NCI-H187 (cell line): Measurements from ENCODE around the gene ACMSD.
"Not testable (repeated sequence)": the region's sequence is repeated elsewhere in the genome, so short reads cannot be mapped to it uniquely, and the experiment has no call there.

ENCODE experiments used
- DNase-seq, 2 experiments: peaks; one replicate each; lab custom pipeline; 2025; lab: John Stamatoyannopoulos, UW

Gene ACMSD

GRCh38 chr2:134852518-134852917 lies 14.1 kb downstream of the ACMSD start:
- no peak for DNase-seq

GRCh38 chr2:134855709-134856108 lies 17.3 kb downstream of the ACMSD start:
- no peak for DNase-seq

DNA sequence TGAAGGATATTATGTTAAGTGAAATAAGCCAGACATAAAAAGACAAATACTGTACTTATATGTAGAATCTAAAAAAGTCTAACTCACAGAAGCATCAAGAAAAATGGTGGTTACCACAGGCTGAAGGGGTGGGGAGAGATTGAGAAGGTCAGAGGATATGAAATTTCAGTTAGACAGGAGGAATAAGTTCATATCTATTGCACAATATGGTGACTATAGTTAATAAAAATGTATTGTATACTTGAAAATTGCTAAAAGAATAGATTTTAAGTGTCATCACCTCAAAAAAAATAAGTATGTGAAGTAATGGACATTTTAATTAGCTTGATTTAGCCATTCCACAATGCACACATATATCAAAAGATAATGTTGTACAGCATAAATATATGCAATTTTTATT lies 19.8 kb downstream of the ACMSD start:
- DNase-seq, result no peak

DNA sequence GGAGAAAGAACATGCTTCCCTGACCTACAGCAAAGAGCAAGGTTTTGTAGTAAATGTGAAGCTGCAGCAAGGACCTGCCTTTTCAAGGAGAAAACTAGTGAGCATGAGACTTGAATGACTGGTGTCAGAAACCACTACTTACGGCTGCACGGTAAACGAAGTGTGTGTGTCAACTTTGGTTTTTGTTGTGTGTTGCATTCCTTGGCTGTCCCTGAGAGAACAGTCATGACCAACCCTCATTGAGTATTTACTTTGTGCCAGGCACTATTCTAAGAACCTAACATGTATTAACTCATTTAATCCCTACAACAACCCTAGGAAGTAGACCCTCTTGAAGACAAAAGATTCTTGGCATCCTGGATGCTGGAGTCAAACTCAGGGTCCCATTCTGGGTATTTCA lies 22.8 kb downstream of the ACMSD start:
- no peak for DNase-seq

GRCh38 chr2:134862069-134862468 lies 23.7 kb downstream of the ACMSD start:
- no peak for DNase-seq

DNA sequence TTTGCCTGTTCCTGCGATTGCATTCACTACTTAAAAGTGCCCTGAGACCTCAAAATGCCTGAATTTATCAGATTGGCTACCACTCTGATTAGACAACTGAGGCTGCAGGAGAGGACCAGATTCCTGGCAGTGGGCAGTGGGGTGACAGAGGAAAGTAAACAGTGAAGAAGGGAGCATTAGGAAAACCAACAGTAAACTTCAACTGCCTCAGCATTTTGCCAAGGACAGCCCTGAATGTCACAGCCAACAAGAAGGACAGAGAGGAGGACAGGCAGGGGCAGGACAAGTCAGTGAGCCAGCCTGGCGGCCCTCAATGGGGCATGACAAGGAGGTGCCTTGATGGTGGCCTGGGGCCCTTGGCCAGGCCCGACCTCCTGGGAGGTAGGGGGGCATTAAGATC lies 24.3 kb downstream of the ACMSD start:
- no peak for DNase-seq

- no peak for DNase-seq
Measured at GRCh38 chr2:134863446-134863845, 25.0 kb downstream of the ACMSD start.

DNA sequence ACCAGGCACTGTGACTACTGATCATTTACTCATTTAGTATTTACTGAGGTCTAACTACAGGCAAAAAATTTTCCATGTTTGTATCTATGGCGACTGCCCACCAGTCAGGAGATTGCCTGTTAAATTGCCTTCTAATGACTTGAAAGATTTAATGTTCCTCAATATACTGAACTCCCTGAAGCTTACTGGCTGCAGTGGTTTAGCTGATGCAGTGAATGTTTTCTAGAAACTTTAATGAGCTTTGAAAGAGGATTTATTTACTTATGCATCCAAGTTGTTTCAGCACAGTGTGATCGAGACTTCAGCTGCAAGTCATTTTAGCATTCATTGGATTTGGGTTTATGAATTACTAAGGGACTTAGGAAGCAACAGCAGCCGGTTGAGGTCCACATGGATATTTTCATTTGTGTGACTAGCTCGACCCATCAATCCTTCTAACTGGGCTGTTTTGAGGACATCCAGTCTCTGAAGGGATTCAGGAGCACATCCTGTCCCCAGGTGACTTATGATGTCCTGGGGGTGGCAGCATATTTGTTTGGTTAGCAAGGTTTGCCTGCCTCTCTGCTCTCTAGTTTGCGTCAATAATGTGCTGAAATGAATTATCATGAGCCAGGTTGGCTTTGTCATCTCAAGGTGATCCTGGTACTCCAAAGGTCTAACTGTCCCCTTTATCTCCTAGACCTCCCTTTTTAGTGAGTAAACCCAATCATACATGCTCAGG lies 26.8 kb downstream of the ACMSD start:
- no peak for DNase-seq

DNA sequence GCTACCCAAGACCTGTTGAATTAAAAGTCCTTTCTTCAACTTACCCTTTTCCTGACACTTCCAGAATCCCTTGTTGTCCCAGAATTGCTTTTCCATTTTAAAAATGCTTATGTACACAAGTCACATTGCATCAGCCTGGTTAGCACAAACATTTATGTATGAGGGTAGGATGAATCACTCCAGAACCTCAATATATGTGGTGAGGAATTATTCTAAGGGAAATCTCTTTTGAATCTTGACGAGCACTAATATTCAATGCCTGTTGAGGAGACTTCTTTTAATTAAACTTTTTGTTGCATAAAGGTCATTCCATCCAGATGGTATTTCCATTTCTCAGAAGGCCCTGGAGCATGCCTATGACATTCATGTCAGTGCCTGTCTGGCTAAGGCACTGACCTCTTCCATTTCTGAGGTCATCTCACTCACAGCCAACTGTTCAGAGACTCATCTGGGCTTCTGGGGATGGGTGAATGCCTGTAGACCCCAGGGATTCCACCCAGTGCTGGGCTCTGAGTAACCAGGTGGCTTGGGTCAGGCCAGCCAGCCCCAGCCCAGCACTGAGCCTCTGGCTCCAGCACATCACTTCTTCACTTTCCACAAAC lies 28.2 kb downstream of the ACMSD start:
- DNase-seq, result no peak

DNA sequence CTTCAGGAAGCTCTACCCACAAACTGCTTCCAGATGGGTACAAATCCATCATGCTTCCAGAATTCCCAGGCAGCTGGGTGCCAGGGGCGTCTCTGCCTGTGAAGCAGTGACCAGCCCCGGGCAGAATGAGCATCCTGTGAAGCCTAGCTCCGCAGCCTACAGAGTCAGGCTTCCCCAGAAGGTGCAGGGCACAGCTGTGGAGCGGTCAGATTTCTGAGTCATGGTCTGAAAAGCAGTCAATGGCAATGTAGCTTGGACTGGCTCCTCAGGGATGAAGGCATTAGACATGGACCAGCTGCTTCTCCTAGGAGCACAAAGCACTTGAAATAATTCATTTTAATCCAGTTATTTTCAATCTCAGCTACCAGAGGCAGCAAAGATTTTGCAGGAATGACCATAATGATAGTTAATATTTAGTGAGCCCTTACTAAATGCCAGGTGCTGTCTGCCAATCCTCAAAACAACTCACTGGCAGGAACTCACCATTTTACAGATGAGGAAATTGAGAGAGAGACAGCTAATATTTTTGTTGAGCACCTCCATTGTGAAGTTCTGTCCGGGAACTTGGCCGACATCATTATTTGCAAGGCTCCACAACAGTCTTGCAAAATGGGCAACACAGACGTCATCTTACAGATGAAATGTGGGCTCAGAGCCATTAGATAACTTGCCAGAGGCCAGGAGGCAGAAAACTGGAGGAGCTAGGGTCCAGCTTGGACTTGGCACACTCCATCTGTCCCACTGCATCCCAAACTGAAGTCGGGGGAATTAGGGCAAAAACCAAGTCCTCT lies 31.7 kb downstream of the ACMSD start:
- no peak for DNase-seq

DNA sequence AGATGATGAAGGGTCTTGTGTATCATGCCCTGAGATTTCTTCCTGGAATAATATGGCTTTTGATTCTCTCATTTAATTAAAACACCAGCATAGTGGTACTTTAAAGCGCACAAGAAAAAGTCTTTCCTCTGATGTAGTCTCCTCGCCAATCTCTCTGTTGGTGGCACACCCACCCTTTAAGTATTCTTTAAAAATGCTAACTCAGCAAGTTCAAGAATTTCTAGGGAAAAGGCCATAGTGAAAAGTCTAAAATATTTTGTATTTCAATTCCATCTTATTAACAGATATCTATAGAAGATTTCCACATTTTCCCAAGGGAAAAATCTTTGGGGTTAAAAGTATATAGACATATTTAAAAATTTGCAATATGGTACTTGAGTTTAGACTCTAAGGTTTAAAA lies 34.7 kb downstream of the ACMSD start:
- DNase-seq, result no peak

- no peak for DNase-seq
Measured at GRCh38 chr2:134875309-134875708, 36.9 kb downstream of the ACMSD start.

DNA sequence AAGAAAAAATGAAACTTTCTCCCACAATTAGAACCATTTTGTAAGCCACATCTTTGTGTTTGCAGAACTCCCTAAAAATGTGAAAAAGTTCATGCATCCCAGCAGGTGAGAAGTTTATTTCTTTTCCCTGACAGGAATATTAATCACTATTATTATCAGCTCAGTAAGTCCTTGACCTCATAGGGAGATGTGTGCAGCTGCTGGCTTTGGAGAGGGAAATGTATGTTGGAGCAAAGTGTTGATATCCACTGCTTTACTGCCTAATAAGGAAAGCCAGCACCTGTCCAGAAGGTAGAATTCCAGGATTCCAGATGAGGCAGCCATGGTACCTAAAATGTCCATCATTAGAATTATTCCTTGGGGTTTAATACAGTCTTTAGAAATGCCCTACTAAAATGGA lies 44.4 kb downstream of the ACMSD start:
- DNase-seq, result no peak

- DNase-seq, result no peak
Measured at GRCh38 chr2:134883552-134884293, 45.3 kb downstream of the ACMSD start.

- no peak for DNase-seq
Measured at GRCh38 chr2:134884435-134884834, 46.0 kb downstream of the ACMSD start.

DNA sequence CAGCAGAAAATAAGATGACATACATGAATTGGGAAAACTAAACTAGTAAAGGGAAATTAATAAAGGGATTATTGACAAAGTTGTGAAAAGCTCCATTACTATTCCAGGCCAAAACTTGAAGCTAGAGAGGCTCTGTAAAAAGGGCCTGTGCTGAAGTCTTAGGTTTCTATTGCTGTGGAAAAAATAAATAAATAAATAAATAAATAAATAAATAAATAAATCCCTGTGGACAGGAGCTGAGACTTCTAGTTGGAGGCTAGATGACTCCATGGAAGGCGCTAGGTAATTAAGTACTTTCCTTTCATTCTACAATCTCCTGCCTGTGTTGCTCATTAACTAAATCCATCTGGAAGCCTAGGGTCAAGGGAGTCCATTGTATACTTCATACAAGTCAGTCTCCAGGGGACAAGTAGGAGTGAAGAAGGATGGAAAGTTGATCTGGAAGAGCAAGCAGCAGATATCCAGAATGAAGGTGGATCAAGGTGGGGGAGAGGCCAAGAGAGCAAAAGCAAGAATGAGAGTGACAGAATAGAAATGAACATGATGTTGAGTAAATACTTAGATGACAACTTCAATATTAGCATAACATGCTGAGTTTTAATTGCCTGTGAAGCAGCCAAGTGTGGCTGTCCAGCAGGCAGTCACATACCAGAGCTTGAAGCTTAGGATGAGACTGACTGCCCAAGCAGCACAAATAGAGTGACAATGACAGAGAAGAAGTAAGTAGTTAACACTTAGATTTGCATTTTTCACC lies 54.0 kb downstream of the ACMSD start:
- no peak for DNase-seq

DNA sequence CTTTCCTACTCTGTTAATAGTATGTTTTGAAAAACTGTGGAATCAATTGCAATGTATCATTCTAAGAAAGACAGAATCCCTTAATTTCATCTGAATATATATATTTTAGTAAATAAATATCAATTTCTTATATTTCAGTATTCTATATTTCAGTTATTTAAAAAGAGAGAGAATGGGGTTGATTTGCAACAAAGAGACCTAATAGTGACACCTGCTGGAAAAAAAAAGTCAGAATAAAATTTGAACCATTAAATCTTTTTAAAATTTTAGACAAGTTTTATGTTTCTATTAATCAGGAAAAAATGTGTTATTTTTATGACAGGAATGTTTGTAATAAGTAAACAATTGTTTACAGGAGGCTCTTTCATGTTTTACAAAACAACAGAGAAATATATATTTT lies 59.5 kb downstream of the ACMSD start:
- DNase-seq, result no peak

- DNase-seq, result no peak
Measured at GRCh38 chr2:134899204-134899603, 60.8 kb downstream of the ACMSD start.

DNA sequence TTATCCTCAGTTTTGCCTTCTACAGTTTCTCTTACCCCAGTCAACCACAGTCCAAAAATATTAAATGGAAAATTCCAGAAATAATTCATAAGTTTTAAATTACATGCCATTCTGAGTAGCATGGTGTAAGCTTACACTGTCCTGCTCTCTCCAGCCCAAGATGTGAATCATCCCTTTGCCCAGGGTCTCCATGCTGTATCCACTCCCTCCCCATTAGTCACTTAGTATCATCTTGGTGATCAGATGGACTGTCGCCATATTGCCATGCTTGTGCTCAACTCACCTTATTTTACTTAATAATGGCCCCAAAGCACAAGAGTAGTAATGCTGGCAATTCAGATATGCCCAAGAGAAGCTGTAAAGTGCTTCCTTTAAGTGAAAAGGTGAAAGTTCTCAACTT lies 61.7 kb downstream of the ACMSD start:
- DNase-seq, result no peak

DNA sequence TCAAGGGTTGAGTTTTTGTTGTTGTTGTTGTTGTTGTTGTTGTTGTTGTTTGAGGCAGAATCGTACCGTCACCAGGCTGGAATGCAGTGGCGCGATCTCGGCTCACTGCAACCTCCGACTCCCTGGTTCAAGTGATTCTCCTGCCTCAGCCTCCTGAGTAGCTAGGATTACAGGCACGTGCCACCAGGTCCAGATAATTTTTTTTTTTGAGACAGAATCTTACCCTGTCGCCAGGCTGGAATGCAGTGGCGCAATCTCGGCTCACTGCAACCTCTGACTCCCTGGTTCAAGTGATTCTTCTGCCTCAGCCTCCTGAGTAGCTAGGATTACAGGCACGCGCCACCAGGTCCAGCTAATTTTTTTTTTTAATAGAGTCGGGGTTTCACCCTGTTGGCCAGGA lies 65.3 kb downstream of the ACMSD start:
- not testable (repeated sequence) for DNase-seq

DNA sequence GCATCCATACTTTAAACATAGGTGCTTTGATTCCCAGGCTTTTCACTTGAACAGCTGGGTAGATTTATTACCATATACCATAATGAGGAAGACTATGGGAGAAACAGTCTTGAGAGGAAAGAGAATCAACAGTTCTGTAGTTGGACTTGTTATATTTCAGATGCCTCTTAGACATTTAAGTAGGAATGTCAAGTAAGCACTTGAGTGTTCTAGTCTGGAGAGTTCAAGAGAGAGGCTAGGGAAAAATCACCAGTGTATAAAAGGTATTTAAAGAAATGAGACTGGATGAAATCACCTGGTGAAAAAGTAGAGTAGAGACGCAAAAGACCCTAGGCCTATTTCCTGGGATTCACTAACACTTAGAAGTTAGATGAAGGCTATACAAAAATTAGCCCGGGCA lies 66.8 kb downstream of the ACMSD start:
- DNase-seq, result no peak

GRCh38 chr2:134906726-134907125 lies 68.3 kb downstream of the ACMSD start:
- no peak for DNase-seq
